DMS114 treated with DMSO at 0.1 percent for 48 hours (cell line): ENCODE data around the gene HAT1.
"Not testable (repeated sequence)": the region's sequence is repeated elsewhere in the genome, so short reads cannot be mapped to it uniquely, and the experiment has no call there.

Experiments
- DNase-seq: peaks from one replicate; lab custom pipeline; 2025; ENCODE audit not compliant: unreplicated experiment; lab: John Stamatoyannopoulos, UW

The HAT1 gene

GRCh38 chr2:171922230-171923022 lies at the start of gene HAT1:
Gene HAT1 (plus strand): TSS chr2:171922461. CDS start chr2:171922501, 40 bp downstream.
- DNase-seq, result peak; percentile 85

- no peak for DNase-seq
These were observed 47.7 kb upstream of the HAT1 start for GRCh38 chr2:171874517-171874916.

GRCh38 chr2:171874963-171875362 lies 47.3 kb upstream of the HAT1 start:
- no peak for DNase-seq

- no peak for DNase-seq
These were observed 43.7 kb upstream of the HAT1 start for GRCh38 chr2:171878481-171878993.

GRCh38 chr2:171879865-171880264 lies 42.4 kb upstream of the HAT1 start:
- DNase-seq, result no peak

- no peak for DNase-seq
These were observed 41.5 kb upstream of the HAT1 start for GRCh38 chr2:171880774-171881173.

- no peak for DNase-seq
These were observed 40.0 kb upstream of the HAT1 start for GRCh38 chr2:171882089-171882769.

GRCh38 chr2:171883275-171883893 lies 38.9 kb upstream of the HAT1 start:
- DNase-seq, result no peak

GRCh38 chr2:171889333-171889732 lies 32.9 kb upstream of the HAT1 start:
- DNase-seq, result no peak

- DNase-seq, result no peak
These were observed 32.5 kb upstream of the HAT1 start for GRCh38 chr2:171889808-171890207.

- DNase-seq, result no peak
These were observed 29.0 kb upstream of the HAT1 start for GRCh38 chr2:171893196-171893823.

- peak; percentile 61 for DNase-seq
These were observed 28.2 kb upstream of the HAT1 start, which contains the start of gene SLC25A12 for GRCh38 chr2:171893824-171894611. Gene SLC25A12 (minus strand): TSS chr2:171894244. CDS start chr2:171894214, 30 bp downstream.

- no peak for DNase-seq
These were observed 27.7 kb upstream of the HAT1 start for GRCh38 chr2:171894612-171894947.

- no peak for DNase-seq
These were observed 26.5 kb upstream of the HAT1 start for GRCh38 chr2:171895786-171896185.

- not testable (repeated sequence) for DNase-seq
These were observed 22.5 kb upstream of the HAT1 start for GRCh38 chr2:171899623-171900282.

- no peak for DNase-seq
These were observed 19.3 kb upstream of the HAT1 start for GRCh38 chr2:171902840-171903420.

- DNase-seq, result no peak
These were observed 14.0 kb upstream of the HAT1 start for GRCh38 chr2:171908235-171908634.

GRCh38 chr2:171909266-171909665 lies 13.0 kb upstream of the HAT1 start:
- DNase-seq, result no peak

- DNase-seq, result no peak
These were observed 11.8 kb upstream of the HAT1 start for GRCh38 chr2:171910494-171910893.

- no peak for DNase-seq
These were observed 8.7 kb upstream of the HAT1 start for GRCh38 chr2:171913517-171913916.
